Neural crest cell (in vitro differentiated cells): ENCODE data around the gene OPRD1. TPM values are rescaled to one million over a fixed set of nuclear protein-coding genes. Genes with fewer than 3 reads are reported as not detected.

Experiments
- DNase-seq: peaks from one replicate; pipeline ENCODE4 v3.0.0; 2021; ENCODE audit warnings: low read depth, mixed read lengths, low spot score
- H3K27ac Mint-ChIP-seq: one replicate; pipeline ENCODE4 v1.8.0; 2021; ENCODE audit warnings: mild to moderate bottlenecking, mixed read lengths; ENCODE audit not compliant: unreplicated experiment
- H3K27me3 Mint-ChIP-seq: 2 replicates; pipeline ENCODE4 v1.8.0; 2021; ENCODE audit warnings: low read depth, mild to moderate bottlenecking, mixed read lengths
- H3K36me3 Mint-ChIP-seq: 2 replicates; pipeline ENCODE4 v1.8.0; 2021; ENCODE audit warnings: low read depth, mild to moderate bottlenecking, mixed read lengths
- H3K4me1 Mint-ChIP-seq: 2 replicates; pipeline ENCODE4 v1.8.0; 2021; ENCODE audit warnings: mixed read lengths
- H3K4me3 Mint-ChIP-seq: one replicate; pipeline ENCODE4 v1.8.0; 2021; ENCODE audit warnings: mild to moderate bottlenecking, mixed read lengths
- H3K9me3 Mint-ChIP-seq: 2 replicates; pipeline ENCODE4 v1.8.0; 2021; ENCODE audit warnings: mixed read lengths
- CTCF ChIP-seq: fragments of 200-600 bp; sonication (generic); conservative IDR thresholded peaks from 2 replicates; pipeline ENCODE4 v1.5.0; 2021; ENCODE audit warnings: antibody characterized with exemption, mild to moderate bottlenecking
- total RNA-seq: library from RNA; stranded (reverse); gene quantifications from 2 replicates; pipeline ENCODE4 v1.2.1, GENCODE V29; 2021

The OPRD1 gene
- total RNA-seq, 1 donor from 2014 or later: 3.9 TPM

GRCh38 chr1:28812669-28813468 is 899 bp downstream of the OPRD1 start:
- peaks cover 66% of the 10 kb centered on the region for H3K27me3 Mint-ChIP-seq
- DNase-seq: peak; percentile 44
- no peaks in the 10 kb centered on the region for H3K9me3 Mint-ChIP-seq
- peak overlapping the region; percentile 96 for H3K27ac Mint-ChIP-seq
- H3K4me3 Mint-ChIP-seq: peak overlapping the region; percentile 85
- H3K36me3 Mint-ChIP-seq: no peaks in the 10 kb centered on the region
- no peak for TF ChIP-seq CTCF
- H3K4me1 Mint-ChIP-seq: peaks cover 42% of the 10 kb centered on the region

GRCh38 chr1:28813931-28814465 is 2.0 kb downstream of the OPRD1 start:
- peak overlapping the region; percentile 85 for H3K4me3 Mint-ChIP-seq
- DNase-seq: no peak
- no peak overlapping the region for H3K27ac Mint-ChIP-seq
- no peak for TF ChIP-seq CTCF
- peaks cover 42% of the 10 kb centered on the region for H3K4me1 Mint-ChIP-seq
- H3K9me3 Mint-ChIP-seq: no peaks in the 10 kb centered on the region
- H3K36me3 Mint-ChIP-seq: no peaks in the 10 kb centered on the region
- peaks cover 64% of the 10 kb centered on the region for H3K27me3 Mint-ChIP-seq

- peak overlapping the region; percentile 31 for H3K4me3 Mint-ChIP-seq
- no peak for DNase-seq
- TF ChIP-seq CTCF: no peak
- peaks cover 50% of the 10 kb centered on the region for H3K27me3 Mint-ChIP-seq
- peaks cover 42% of the 10 kb centered on the region for H3K4me1 Mint-ChIP-seq
- no peak overlapping the region for H3K27ac Mint-ChIP-seq
- H3K9me3 Mint-ChIP-seq: no peaks in the 10 kb centered on the region
- H3K36me3 Mint-ChIP-seq: no peaks in the 10 kb centered on the region
Observed at GRCh38 chr1:28815533-28816185, 3.7 kb downstream of the OPRD1 start.

- no peak for DNase-seq
- peaks cover 39% of the 10 kb centered on the region for H3K27me3 Mint-ChIP-seq
- H3K4me1 Mint-ChIP-seq: peaks cover 36% of the 10 kb centered on the region
- H3K27ac Mint-ChIP-seq: no peak overlapping the region
- no peaks in the 10 kb centered on the region for H3K9me3 Mint-ChIP-seq
- no peaks in the 10 kb centered on the region for H3K36me3 Mint-ChIP-seq
- no peak overlapping the region for H3K4me3 Mint-ChIP-seq
- TF ChIP-seq CTCF: no peak
Observed at GRCh38 chr1:28817133-28817532, 5.2 kb downstream of the OPRD1 start.

- Mint-ChIP-seq H3K4me3 (no peak overlapping the region), H3K27ac (no peak overlapping the region), H3K36me3 (no peaks in the 10 kb centered on the region), H3K9me3 (no peaks in the 10 kb centered on the region), H3K4me1 (peaks cover 24% of the 10 kb centered on the region), H3K27me3 (peaks cover 22% of the 10 kb centered on the region)
- DNase-seq: no peak
- no peak for TF ChIP-seq CTCF
Observed at GRCh38 chr1:28819020-28819419, 7.0 kb downstream of the OPRD1 start.
